H1 (cell line): ENCODE data around the gene DICER1. TPM values are rescaled to one million over a fixed set of nuclear protein-coding genes. Genes with fewer than 3 reads are reported as not detected.

ENCODE experiments used
- BCL11A ChIP-seq, 2 experiments: IDR thresholded peaks; one replicate each; pipeline ENCODE4 v1.6.1; 2011; ENCODE audit warnings: low read depth in 2 of 2, low read length in 2 of 2, mild to moderate bottlenecking in 2 of 2
- CEBPB ChIP-seq: IDR thresholded peaks from 2 replicates; pipeline ENCODE4 v1.6.1; 2012; ENCODE audit warnings: low read depth, low read length
- CHD7 ChIP-seq: fragments of 300-600 bp; sonication (generic); IDR thresholded peaks from 2 replicates; pipeline ENCODE4 v1.7.1; 2012; ENCODE audit warnings: low read length, moderate library complexity, mild to moderate bottlenecking, inconsistent platforms; ENCODE audit not compliant: insufficient replicate concordance
- CTBP2 ChIP-seq: IDR thresholded peaks from 2 replicates; pipeline ENCODE4 v1.7.0; 2011; ENCODE audit warnings: borderline replicate concordance, mild to moderate bottlenecking, moderate library complexity, mixed read lengths, low read length; ENCODE audit not compliant: insufficient read depth, insufficient read length
- KDM1A ChIP-seq: fragments of 200-600, 300-600 bp; sonication (generic); IDR thresholded peaks from 2 replicates; pipeline ENCODE4 v1.7.1; 2016; ENCODE audit warnings: mild to moderate bottlenecking, low read length, borderline replicate concordance
- KDM4A ChIP-seq: IDR thresholded peaks from one replicate; pipeline ENCODE4 v1.7.1; 2012; ENCODE audit warnings: low read depth, mild to moderate bottlenecking, moderate library complexity, low read length, inconsistent platforms; ENCODE audit not compliant: severe bottlenecking
- MAFK ChIP-seq: IDR thresholded peaks from 2 replicates; pipeline ENCODE4 v1.6.1; 2012; ENCODE audit warnings: low read depth, mild to moderate bottlenecking, improper control_type of control experiment, low read length
- PHF8 ChIP-seq: fragments of 200-600 bp; sonication (generic); conservative IDR thresholded peaks from 2 replicates; pipeline ENCODE4 v1.7.1; 2012; ENCODE audit warnings: low read depth, mild to moderate bottlenecking, inconsistent platforms, low read length, moderate library complexity
- SP1 ChIP-seq: IDR thresholded peaks from 2 replicates; pipeline ENCODE4 v1.6.1; 2011; ENCODE audit warnings: low read depth, low read length
- TAF1 ChIP-seq: IDR thresholded peaks from 2 replicates; pipeline ENCODE4 v1.6.1; 2011; ENCODE audit warnings: mild to moderate bottlenecking, low read depth, low read length
- TEAD4 ChIP-seq: IDR thresholded peaks from 2 replicates; pipeline ENCODE4 v1.6.1; 2012; ENCODE audit warnings: low read depth, low read length, inconsistent platforms, mixed read lengths
- YY1 ChIP-seq: IDR thresholded peaks from 2 replicates; pipeline ENCODE4 v1.6.1; 2011; ENCODE audit warnings: low read depth, mild to moderate bottlenecking, low read length
- polyA plus RNA-seq, 7 experiments: library from polyadenylated mRNA; depleted of rRNA in 3 of 7; stranded (reverse) in 5 of 7; unstranded in 2 of 7; fragments of >200 nt in 5 of 7; fragments of 200-250 nt in 2 of 7; gene quantifications; 1 replicate in 5 of 7; 2 replicates in 1 of 7; 4 replicates in 1 of 7; pipeline versions ENCODE4 v1.2.1 to v1.2.3, GENCODE V29; 2011 to 2013; ENCODE audit warnings: missing spikeins in 2 of 7, mixed read lengths in 2 of 7
- total RNA-seq: library from RNA; stranded (reverse); fragmentation: NEBNext Ultra II Directional; extraction: Animal tissue kit (Norgen Biotek cat#: 25700); gene quantifications from 2 replicates; pipeline ENCODE4 v1.2.1, GENCODE V29; 2021

Gene DICER1
- total and polyA plus RNA-seq, 2 of the 8 experiments (the other 6 are each of a cell fraction or from before 2014, with no cell fraction given) = 11.9 to 61.8 TPM

- TF ChIP-seq CHD7 (no peak), TAF1 (no peak), CTBP2 (no peak), YY1 (no peak), KDM1A (no peak), SP1 (no peak), BCL11A (IDR thresholded peaks at IDR 0.05; ENCODE audit: low read depth in 2 of 2, low read length in 2 of 2) (no peak), KDM4A (no peak), MAFK (no peak), CEBPB (no peak), PHF8 (no peak), TEAD4 (no peak)
Measured at GRCh38 chr14:95088665-95089064, 68.7 kb downstream of the DICER1 start (continued).
